ENCODE measurements around the gene TAF11. TPM values are rescaled to one million over a fixed set of nuclear protein-coding genes. Genes with fewer than 3 reads are reported as not detected.

TAF11 gene
- total RNA-seq, 2 experiments from 2014 or later = 30.1 to 41.5 TPM

DNA sequence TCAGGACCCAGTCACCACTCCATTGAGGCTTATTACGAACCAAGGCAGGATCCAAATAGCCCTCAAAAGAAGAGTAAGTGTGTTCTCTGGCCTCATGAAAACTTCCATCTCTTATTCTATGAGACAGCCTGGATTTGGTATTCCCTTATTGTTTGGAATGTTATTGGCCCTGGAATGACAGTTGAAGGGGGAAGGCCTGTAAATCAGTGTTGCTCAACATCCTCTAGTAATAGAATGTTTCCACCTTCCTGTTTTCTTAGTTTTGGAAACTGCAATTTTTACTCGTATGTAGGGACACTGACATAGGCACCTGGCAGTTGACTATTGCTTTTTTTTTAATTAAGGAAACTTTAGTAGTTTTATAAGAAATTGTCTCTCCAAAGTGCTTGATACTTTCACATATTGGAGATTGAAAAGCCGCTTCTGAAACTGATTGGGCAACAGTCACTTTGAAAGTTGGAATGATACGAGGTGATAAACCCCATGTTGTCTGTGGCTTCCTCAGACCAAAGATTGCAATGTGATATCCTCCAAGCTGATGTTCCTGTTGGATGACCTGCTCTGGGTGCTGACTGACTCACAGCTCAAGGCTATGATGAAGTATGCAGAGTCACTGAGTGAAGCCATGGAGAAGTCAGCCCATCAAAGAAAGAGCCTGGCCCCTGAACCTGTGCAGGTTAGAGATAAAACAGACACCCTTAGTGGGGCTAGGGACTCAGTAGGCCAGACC is 52.9 kb downstream of the TAF11 start:
- peaks cover 73% of the 10 kb centered on the region for H3K36me3 ChIP-seq (ENCODE audit: insufficient read depth, low read length)
- no TSS peak for BruUV-seq (replicated peaks)
- H3K79me2 ChIP-seq (ENCODE audit: insufficient read depth, low read depth, low read length) = no peaks in the 10 kb centered on the region
- ChIA-PET POLR2A (no interaction called here), CTCF (ENCODE audit: unreplicated experiment) (no interaction called here)
- no peaks in the 10 kb centered on the region for H3K9me2 ChIP-seq (ENCODE audit: insufficient read depth, low read length)
- no peak overlapping the region for H2AFZ ChIP-seq (ENCODE audit: low read length)
- H3K27ac ChIP-seq (ENCODE audit: low read depth, low read length, poor library complexity, severe bottlenecking) = no peak overlapping the region
- TF ChIP-seq, protein P1, sequence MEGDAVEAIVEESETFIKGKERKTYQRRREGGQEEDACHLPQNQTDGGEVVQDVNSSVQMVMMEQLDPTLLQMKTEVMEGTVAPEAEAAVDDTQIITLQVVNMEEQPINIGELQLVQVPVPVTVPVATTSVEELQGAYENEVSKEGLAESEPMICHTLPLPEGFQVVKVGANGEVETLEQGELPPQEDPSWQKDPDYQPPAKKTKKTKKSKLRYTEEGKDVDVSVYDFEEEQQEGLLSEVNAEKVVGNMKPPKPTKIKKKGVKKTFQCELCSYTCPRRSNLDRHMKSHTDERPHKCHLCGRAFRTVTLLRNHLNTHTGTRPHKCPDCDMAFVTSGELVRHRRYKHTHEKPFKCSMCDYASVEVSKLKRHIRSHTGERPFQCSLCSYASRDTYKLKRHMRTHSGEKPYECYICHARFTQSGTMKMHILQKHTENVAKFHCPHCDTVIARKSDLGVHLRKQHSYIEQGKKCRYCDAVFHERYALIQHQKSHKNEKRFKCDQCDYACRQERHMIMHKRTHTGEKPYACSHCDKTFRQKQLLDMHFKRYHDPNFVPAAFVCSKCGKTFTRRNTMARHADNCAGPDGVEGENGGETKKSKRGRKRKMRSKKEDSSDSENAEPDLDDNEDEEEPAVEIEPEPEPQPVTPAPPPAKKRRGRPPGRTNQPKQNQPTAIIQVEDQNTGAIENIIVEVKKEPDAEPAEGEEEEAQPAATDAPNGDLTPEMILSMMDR (conservative IDR thresholded peaks at IDR 0.05; ENCODE audit: low read length) = no peak
- no peak for TF ChIP-seq EZH2phosphoT487 (IDR thresholded peaks at IDR 0.05; ENCODE audit: borderline replicate concordance, low read depth, low read length)
- H3K4me1 ChIP-seq (ENCODE audit: insufficient read depth, low read length, poor library complexity, severe bottlenecking) = no peaks in the 10 kb centered on the region
- no peaks in the 10 kb centered on the region for H4K20me1 ChIP-seq (ENCODE audit: insufficient read depth, low read length)
- no peak for DNase-seq (ENCODE audit: low spot score)
- intact Hi-C loops (cut with micrococcal nuclease; ENCODE audit: unreplicated experiment) = no loop called here
- H3K4me2 ChIP-seq (ENCODE audit: low read length) = no peak overlapping the region
- H3K9me3 ChIP-seq (ENCODE audit: low read length) = no peaks in the 10 kb centered on the region
- no peak overlapping the region for H3K4me3 ChIP-seq (ENCODE audit: low read depth, low read length, poor library complexity, severe bottlenecking)

DNA sequence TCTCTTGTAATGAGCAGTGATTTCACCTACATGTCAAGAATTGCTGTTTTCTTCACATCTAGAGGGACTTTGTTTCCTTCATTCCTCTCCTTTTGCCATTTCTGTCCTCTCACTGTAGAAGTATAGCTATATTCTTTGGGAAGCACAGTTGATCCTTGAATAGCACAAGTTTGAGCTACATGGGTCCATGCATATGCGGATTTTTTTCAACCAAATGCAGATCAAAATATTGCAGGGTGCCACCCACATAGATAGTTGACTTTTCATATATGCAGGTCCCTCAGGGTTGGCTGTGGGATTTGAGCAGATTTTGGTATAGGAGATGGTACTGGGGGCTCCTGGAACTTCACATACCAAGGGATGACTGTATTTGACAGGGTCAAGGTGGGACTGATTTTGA is 54.9 kb downstream of the TAF11 start:
- TF ChIP-seq, protein P1 (conservative IDR thresholded peaks at IDR 0.05; ENCODE audit: low read length) = no peak
- TF ChIP-seq EZH2phosphoT487 (IDR thresholded peaks at IDR 0.05; ENCODE audit: borderline replicate concordance, low read depth, low read length) = no peak
- H3K9me3 ChIP-seq (ENCODE audit: low read length) = no peaks in the 10 kb centered on the region
- H3K4me3 ChIP-seq (ENCODE audit: low read depth, low read length, poor library complexity, severe bottlenecking) = no peak overlapping the region
- H2AFZ ChIP-seq (ENCODE audit: low read length) = no peak overlapping the region
- intact Hi-C loops (cut with micrococcal nuclease; ENCODE audit: unreplicated experiment) = no loop called here
- H3K79me2 ChIP-seq (ENCODE audit: insufficient read depth, low read depth, low read length) = no peaks in the 10 kb centered on the region
- no peaks in the 10 kb centered on the region for H4K20me1 ChIP-seq (ENCODE audit: insufficient read depth, low read length)
- H3K27ac ChIP-seq (ENCODE audit: low read depth, low read length, poor library complexity, severe bottlenecking) = no peak overlapping the region
- DNase-seq (ENCODE audit: low spot score) = no peak
- H3K4me2 ChIP-seq (ENCODE audit: low read length) = no peak overlapping the region
- no peaks in the 10 kb centered on the region for H3K4me1 ChIP-seq (ENCODE audit: insufficient read depth, low read length, poor library complexity, severe bottlenecking)
- BruUV-seq (replicated peaks) = no TSS peak
- H3K9me2 ChIP-seq (ENCODE audit: insufficient read depth, low read length) = no peaks in the 10 kb centered on the region
- POLR2A ChIA-PET = no interaction called here
- CTCF ChIA-PET (ENCODE audit: unreplicated experiment) = no interaction called here
- peaks cover 71% of the 10 kb centered on the region for H3K36me3 ChIP-seq (ENCODE audit: insufficient read depth, low read length)

DNA sequence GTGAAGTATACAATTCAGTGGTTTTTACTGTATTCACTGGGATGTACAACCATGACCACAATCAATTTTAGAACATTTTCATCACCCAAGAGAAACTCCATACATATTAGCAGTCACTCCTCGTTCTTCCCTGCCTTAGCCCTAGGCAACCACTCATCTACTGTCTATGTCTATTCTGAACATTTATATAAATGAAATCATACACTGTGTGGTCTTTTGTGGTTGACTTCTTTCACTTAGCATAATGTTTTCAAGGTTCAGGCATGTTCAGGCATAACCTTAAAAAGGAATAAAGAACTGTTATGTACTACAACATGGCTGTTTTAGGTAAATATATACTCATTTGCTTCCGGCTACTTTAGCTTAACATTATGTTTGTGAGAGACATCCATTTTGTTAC is 58.7 kb downstream of the TAF11 start:
- POLR2A ChIA-PET = interaction anchor here (0.9 kb wide), 1 partner anchor 119 kb away, joined by 4 read pairs; no protein-coding TSS in a partner anchor
- Histone ChIP-seq H3K9me3 (ENCODE audit: low read length) (no peaks in the 10 kb centered on the region), H3K4me2 (ENCODE audit: low read length) (no peak overlapping the region), H3K4me1 (ENCODE audit: insufficient read depth, low read length, poor library complexity, severe bottlenecking) (no peaks in the 10 kb centered on the region), H2AFZ (ENCODE audit: low read length) (no peak overlapping the region), H3K4me3 (ENCODE audit: low read depth, low read length, poor library complexity, severe bottlenecking) (no peak overlapping the region), H3K9me2 (ENCODE audit: insufficient read depth, low read length) (no peaks in the 10 kb centered on the region), H3K36me3 (ENCODE audit: insufficient read depth, low read length) (peaks cover 66% of the 10 kb centered on the region), H3K27ac (ENCODE audit: low read depth, low read length, poor library complexity, severe bottlenecking) (no peak overlapping the region), H4K20me1 (ENCODE audit: insufficient read depth, low read length) (no peaks in the 10 kb centered on the region), H3K79me2 (ENCODE audit: insufficient read depth, low read depth, low read length) (no peaks in the 10 kb centered on the region)
- no peak for DNase-seq (ENCODE audit: low spot score)
- CTCF ChIA-PET (ENCODE audit: unreplicated experiment) = no interaction called here
- no peak for TF ChIP-seq EZH2phosphoT487 (IDR thresholded peaks at IDR 0.05; ENCODE audit: borderline replicate concordance, low read depth, low read length)
- intact Hi-C loops (cut with micrococcal nuclease; ENCODE audit: unreplicated experiment) = no loop called here
- TSS peak; percentile 57 for BruUV-seq (replicated peaks)

Other genes starting within 250 kb of the TAF11 start
- gene ILRUN, start 191.3 kb downstream of the TAF11 start, total RNA-seq (2014; rRNA removed; shearing (Covaris generic)) = 25.6 and 27.1 TPM in 2 replicates
- 77.6 and 82.7 TPM in 2 replicates for gene ILRUN, start 191.3 kb downstream of the TAF11 start, total RNA-seq (2022)
- 158 and 210 TPM in 2 replicates for gene SNRPC, start 130.5 kb downstream of the TAF11 start, total RNA-seq (2014; rRNA removed; shearing (Covaris generic))
- 177 and 184 TPM in 2 replicates for gene SNRPC, start 130.5 kb downstream of the TAF11 start, total RNA-seq (2022)
- gene BLTP3A, start 96.0 kb downstream of the TAF11 start, total RNA-seq (2014; rRNA removed; shearing (Covaris generic)) = 11.4 and 11.9 TPM in 2 replicates
- 23.3 and 24.5 TPM in 2 replicates for gene BLTP3A, start 96.0 kb downstream of the TAF11 start, total RNA-seq (2022)
- 7.8 and 10.9 TPM in 2 replicates for gene ANKS1A, start 1.2 kb upstream of the TAF11 start, total RNA-seq (2014; rRNA removed; shearing (Covaris generic))
- gene ANKS1A, start 1.2 kb upstream of the TAF11 start, total RNA-seq (2022) = 12.3 and 13.8 TPM in 2 replicates